D341Med (cell line): ENCODE results near the gene PIGQ.

Source experiments
- DNase-seq: peaks from one replicate; pipeline ENCODE4 v3.0.0; 2012; ENCODE audit warnings: low spot score

The PIGQ gene

DNA sequence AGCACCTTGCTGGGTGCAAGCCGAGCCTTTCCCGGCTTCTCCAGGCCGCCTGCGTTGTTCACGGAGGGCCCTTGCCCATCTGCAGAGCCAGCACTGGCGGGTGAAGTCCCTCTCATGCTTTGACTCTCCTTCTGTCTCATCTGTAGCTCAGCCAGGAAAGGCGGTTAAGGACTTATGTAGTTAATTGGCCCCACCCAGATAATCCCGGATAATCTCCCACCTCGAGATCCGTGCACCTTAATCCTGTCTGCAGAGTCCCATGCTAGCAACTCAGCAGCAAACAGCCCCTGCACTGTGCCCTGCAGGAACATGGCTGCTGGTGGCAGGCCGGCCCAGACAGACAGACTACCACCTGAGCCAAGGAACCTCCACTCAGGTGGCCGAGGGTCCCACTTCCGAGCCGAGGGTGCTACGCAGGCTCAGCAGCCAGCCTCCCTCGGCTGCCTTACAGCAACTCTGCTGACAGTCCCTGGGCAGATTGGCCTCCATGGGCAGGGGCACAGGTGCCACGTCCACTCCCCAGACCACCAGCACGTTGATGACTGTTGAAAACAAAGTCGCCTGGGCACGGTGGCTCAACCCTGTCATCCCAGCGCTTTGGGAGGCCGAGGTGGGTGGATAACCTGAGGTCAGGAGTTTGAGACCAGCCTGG is 37.0 kb downstream of the PIGQ start:
- peak; percentile 82 for DNase-seq

DNA sequence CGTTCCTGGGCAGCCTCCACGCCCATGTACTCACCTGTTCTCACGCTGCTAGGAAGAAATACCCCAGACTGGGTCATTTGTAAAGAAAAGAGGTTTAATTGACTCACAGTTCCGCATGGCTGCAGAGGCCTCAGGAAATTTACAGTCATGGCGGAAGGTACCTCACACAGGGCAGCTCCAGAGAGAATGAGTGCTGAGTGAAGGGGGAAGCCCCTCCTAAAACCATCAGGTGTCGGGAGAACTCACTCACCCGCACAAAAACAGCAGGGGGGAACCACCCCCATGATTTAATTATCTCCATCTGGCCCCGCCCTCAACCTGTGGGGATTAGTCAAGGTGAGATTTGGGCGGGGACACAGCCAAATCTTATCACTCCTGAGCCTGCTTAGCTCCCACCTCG is 38.3 kb downstream of the PIGQ start:
- DNase-seq = no peak

DNA sequence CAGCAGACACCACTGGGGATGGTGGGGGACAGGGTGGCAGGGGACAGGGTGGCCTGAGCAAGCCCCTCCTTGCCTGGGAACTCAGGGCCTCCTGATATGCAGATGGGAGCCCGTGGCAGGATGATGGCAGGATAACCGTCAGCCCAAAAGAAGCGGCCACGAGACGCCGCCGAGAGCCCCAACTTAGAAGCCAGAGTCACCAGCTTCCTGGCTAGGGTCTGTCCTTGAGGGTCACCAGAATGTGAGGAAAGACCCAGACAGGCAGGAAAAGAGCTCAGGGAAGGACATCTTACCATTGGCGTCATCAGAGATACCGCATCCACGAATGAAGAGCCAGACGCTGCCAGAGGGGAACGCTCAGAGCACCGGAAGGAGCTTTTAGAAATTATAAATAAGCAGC is 39.5 kb downstream of the PIGQ start:
- DNase-seq = no peak

DNA sequence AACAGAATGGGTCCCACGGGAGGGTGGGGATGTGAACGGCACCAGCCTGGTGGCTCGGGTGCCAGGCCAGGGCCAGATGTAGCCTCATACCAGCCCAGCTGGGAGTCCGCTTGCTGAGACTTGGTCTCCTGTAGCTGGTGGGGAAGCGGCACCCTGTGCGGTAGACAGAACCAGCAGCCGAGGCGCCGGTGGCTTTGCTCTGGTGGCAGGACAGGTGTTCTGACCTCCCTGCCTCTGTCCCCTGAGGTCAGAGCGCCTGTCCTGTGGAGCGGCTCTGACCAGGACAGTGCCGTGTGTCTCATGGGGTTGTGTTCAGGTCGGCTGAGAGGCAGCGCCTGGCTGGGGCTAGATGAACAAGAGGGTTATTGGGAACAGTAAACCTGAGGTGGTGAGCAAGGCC is 40.2 kb downstream of the PIGQ start:
- DNase-seq = no peak

DNA sequence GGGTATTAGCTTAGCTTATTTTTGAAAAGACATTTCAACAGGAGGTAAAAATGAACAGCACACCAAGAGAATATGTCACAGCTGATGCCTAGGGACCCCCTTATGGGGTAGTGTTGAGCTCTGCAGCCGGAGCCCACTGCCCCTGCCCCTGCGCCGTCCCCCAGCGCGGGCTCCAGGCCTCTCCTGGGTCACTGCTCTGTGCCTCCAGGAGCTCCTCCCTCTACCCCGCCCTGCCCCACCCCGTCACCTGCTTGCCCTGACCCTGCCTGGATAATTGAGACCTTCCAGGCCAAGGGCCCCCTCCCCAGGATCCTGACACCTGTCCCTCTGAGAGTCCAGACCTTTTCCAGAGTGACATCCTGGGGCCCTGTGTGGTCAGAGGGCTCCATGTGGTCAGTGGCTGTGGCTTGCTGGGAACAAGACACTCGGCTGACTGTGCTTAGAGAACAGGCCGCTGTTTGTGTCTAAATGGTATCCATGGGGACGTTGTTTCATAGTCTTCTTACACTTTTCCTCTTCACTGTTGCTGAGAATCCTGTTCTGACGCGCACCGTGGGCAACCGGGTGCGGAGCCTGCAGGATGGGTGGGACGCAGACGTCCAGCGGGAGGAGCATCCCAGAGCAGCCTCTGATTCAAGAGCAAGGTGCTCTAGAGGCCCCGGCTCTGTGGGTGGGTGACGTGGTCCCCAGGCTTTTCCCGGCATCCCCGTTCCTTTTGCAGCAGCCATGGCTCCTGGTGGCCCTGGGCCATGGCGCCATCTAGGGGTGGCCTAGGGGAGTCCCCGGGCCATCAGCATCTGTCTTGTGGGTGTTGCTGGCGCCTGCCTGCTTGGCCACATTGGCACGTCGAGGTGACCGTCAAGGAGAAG is 41.0 kb downstream of the PIGQ start:
- DNase-seq = peak; percentile 90

DNA sequence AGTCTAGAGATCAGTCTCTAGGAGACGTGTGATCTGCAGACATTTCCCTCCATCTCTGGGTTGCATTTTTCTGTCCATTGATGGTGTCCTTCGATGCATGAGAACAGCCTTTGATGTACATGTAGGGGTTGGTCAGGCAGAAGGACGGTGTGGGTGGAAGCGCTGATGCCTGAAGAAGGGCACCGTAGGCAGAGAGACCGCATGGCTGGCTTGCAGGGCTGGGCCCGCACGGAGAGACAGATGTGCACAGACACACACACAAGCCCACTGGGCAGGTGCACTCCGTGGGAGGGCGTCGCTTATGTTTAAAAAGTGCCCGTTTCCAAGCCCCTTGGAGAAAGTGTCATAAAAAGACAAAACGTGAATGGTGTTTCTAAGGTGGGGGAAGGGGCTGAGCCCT is 45.4 kb downstream of the PIGQ start:
- no peak for DNase-seq

DNA sequence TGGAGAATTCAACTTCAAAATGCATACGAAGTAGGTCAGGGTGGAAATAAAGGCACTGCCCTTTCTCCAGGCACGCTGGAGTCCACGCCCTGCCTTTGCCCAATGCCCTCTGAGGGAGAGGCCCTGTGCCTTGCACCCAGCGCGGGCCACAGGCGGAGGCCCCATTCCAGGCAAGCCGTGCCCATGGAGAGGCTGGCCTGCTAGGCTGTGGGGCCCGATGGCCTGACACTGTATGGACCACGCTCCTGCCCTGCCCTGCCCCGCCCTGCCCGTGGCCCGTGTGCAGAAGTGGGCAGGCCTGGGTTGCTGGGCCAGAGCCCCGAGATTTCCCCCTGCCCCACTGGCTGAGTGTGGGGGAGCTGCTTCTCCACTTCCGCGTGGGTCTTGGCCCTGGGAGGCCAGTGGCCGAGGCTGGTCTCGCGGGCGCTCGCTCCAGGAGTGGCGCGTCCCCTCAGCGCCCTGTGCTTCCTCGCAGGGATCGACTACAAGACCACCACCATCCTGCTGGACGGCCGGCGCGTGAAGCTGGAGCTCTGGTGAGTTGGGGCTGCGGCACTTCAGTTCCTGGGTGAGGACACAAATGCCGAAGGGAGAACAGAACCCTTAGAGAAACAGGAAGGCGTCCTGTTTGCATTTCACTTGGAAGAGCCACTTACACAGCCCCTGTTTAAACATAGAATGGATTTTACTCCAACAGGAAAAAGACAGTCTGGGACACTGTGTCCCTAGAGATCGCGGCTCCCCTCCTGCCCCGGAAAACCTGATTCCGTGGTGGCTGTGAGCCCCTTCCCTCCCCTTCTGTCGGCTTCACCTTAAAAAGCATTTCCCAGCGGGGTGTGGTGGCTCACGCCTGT is 47.2 kb downstream of the PIGQ start:
- no peak for DNase-seq

DNA sequence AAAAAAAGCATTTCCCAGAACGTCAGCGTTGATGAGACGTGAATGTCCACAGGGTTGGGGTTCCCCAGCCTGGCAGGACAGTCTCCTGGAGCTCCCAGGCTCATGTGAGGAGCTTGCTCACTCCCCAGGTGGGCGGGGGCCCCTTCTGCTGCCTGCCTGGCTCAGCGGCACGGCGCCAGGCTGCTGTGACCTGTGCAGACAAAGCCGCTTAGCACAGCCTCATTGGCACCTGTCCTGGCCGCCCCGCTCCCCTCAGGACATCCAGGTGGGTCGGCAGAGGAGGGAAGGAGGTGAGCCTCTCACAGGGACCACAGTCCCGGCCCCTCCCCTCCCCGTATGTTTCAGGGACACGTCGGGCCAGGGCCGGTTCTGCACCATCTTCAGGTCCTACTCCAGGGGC is 48.1 kb downstream of the PIGQ start:
- peak; percentile 55 for DNase-seq

DNA sequence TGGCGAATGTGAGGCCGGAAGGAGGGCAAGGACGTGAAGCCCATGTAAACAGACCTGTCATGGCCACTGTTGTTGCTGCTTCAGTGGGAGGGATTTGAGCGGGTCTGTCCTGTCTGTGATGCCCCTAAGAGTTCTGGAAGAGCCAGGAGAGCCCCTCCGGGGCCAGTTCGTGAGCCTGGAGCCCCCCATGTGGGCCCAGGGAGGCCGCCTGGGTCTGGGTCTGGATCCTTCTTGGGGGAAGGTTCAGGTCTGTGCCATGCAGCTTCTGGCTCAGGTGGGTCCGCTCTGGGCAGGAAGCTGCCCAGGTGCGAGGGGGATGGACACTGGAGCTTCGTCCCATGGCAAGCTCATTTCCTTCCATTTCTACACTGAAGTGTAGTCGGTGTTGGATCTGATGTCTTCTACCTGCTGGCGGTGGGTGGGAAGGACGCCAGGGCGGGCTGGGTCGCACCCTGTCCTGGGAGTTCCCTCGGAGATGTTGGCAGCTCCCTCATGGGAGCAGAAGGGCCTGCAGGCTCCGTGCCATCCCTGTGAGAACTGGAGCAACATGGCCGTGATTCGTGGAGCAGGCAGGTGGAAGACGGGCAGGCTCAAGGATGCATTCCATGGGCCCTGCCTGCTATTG is 49.8 kb downstream of the PIGQ start:
- no peak for DNase-seq

DNA sequence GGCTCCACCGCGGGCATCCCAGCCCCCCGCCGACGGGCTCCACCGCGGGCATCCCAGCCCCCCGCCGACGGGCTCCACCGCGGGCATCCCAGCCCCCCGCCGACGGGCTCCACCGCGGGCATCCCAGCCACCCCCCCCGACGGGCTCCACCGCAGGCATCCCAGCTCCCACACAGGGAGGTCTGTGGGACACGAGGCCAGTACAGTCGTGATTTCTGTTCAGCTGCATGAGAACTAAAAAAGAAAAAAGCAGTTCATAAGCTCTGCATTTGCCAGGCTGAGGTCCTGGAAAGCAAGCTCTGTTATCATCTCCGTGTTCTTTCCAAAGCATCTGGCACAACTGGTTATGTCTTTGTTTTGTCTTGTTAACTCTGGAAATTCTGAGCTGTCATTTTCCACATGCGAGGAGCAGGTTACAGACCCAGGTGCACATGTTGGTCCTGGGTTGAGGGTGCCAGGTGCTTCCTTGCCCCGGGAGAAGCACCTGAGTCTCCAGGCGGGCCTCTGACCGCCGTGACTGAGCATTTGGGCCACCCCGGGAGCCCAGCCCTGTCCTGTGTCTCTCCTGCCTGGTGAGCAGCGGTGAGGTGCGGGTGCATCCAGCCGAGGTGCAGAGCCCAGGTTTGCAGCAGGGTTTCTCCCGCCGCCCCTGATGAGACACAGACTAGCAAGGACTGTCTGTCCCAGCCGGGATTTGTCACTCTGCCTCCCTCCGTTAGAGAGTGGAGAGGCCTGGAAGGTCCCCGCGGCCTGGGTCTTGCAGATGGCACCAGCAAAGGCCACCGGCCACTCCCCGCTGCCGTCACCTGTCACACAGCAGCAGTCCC is 51.1 kb downstream of the PIGQ start:
- no peak for DNase-seq

DNA sequence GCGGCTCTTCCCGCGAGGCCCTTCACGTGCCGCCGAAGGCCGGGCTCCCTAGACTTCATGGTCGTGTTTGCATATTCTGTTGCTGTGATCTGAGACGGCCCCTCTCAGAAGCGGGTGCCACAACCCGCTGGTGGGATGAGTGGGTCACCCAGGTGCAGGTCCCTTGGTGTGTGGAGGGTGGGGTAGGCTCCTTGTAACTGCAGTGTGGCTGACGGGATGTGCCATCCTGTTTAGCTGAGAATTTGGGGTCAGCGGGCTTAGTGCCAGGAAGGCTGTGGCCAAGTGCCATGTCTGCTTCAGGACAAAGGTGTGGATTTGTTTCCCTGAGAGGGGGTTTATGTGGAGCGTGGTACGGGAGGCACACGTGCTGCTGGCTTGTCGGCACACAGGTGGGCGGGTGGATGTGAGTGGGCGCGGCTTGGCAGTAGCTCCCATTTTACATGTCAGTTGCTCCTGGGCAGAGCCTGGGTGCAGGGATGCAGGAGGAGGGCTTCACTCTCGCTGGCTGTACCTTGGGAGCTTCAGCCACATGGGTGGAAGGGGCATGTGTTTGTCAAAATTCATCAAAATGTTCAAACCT is 51.8 kb downstream of the PIGQ start:
- DNase-seq = no peak

DNA sequence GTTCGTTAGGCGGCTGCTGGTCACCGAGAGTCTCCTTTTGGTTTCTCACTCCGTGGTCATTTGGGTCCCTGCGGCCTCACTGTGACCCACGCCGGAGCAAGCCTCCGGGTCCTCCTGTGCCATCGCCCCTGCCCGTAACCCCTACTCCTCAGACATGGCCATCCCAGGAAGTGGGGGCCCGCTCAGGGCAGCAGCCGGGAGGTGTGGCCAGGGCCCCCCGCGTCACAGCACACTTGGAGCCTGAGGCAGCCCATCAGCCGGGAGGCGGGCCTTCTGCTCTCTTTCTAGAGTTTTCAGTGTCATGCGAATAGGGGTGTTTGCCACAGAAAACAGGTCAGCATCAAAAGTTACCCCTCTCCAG is 53.1 kb downstream of the PIGQ start:
- no peak for DNase-seq

DNA sequence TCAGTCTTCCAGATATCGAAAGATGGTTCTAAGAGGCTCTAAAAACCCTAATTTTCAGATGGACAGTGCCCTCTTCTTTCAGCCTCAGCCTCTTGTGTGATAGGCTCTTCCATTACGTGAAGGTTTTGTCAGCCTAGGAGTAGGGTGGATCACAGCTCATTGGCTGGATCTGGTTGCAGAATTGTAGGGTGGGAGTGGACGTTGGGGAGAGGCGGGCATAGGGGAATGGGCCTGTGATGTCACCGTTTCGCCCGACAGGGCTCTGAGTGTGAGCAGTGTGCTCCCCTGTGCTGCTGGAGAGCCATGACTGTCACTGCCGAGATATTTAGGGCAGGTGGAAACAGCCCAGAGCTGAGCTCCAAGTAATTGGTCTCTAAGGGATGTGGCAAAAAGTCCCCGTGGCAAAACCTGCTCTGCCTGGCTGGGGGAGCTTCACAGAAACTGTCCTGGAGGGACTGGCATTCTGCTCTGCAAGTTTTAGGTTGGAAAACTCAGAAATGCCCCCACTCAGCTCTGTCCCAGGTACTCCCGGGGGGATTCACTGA is 54.8 kb downstream of the PIGQ start:
- DNase-seq = no peak

DNA sequence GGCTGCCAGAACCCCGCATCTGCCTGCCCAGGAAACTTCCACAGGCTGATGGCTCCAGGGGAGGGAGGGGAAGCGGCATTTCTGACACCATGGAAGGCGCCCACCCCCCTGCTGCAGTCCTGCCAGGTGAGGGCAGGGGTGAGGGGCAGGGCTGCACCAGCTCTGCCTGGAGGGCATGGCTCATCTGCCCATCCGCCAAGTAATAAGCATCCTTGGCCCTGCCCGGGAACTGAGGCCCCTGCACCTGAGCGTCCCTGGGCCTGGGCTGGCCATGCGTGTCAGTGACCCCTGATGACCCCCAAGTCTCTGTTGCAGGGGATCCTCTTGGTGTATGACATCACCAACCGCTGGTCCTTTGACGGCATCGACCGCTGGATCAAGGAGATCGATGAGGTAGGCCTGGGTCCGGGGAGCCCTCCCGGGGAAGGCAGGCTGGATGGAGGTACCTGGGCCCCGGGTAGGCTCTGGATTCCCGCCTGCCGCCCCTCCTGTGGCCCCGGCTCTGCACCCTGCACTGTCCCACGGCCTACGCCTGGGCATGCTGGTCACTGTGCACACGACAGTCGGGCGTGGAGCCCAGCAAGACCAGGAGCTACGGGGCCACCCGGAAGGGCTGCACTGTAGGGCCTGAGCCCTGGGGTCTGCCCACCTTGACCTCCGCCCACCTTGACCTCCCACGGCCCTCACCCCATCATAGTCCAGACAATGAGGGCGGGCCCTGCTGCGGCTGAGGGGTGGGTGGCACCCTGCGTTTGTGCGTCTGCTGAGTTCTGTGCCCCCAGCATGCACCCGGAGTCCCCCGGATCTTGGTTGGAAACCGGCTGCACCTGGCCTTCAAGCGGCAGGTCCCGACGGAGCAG is 55.6 kb downstream of the PIGQ start:
- no peak for DNase-seq

DNA sequence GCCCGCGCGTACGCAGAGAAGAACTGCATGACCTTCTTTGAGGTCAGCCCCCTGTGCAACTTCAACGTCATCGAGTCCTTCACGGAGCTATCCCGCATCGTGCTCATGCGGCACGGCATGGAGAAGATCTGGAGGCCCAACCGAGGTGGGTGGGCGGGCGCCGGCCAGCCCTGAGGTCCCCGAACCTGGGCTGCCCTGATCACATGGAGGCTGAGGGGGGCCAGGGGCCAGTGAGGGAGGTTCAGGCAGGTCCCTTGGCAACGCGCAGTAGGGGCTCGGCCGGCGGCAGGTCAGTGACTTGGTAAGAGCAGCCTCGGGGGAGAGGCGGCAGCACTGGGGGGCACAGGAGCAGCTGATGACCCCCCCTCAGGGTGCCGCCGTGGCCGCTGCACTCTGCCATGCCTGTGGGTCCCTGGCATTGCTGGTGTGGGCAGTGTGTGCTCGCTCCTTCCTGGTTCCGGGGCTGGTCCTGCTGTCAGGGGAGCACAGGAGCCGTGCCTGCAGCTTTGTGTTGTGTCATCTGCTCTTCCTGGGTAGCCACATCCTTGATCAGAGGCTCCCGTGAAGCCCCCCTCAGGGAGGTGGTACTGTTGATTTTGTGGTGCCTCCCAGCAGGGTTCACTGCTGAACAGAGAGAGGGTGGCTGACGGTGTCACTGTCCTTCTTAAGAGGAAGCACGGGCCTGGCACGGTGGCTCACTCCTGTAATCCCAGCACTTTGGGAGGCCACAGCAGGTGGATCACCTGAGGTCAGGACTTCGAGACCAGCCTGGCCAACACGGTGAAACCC is 56.4 kb downstream of the PIGQ start:
- DNase-seq = no peak

DNA sequence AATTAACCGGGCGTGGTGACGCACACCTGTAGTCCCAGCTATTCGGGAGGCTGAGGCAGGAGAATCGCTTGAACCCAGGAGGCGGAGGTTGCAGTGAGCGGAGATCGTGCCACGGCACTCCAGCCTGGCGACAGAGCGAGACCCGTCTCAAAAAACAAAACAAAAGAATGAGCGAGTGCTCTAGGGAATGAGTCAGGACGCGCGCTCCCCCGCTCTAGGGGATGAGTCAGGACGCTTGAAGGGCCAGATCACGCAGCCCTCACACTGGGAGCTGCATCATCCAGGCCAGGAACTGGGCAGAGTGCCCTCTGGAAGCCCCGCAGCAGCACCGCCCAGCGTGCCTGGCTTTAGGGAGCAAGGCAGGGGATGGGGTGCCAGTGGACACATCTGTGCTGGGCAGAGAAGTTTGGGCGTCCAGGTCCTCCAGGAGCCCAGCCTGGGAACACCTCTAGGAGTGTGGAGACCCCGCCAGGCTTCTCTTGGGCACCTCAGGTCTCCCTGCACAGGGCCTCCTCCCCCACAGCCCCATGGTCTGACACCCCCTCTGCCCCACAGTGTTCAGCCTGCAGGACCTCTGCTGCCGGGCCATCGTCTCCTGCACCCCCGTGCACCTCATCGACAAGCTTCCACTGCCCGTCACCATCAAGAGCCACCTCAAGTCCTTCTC is 57.2 kb downstream of the PIGQ start:
- DNase-seq = no peak

DNA sequence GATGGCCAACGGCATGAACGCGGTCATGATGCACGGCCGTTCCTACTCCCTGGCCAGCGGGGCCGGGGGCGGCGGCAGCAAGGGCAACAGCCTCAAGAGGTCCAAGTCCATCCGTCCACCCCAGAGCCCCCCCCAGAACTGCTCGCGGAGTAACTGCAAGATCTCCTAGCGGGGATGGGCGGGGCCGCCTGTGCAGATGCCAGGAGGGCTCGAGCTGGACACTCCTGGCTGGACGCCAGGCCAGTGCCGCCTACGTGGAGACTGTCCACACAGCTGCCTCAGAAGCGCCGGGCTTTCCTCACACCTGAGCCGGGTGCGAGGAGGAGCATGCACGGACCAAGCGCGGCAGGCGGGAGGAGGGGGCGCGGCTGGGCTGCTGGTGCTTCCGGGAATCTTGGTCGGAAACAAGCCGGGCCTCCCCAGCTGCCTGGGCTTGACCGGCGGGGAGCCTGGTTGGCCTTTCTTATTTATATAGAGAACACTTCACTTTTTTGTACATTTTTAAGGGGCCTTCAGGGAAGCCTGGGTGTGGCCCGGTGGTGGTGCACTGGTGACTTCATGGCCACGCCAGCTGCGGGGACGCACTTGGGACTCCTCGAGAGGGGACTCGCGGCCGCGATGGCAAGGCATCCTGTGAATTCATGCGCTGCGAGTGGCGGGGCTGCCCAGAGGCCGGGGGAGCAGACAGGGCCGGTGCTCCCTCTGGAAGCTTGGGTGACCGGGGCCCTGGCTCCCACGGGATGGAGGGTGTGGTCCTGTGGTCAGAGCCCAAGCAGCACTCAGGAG is 57.9 kb downstream of the PIGQ start:
- no peak for DNase-seq
